Measurements from ENCODE around the gene KRT72. TPM values are rescaled to one million over a fixed set of nuclear protein-coding genes. Genes with fewer than 3 reads are reported as not detected.
A peak's percentile ranks its signal among the peaks of the same experiment; 100 is the strongest.

The KRT72 gene
- not detected in 2 replicates for total RNA-seq (2022)
- Bru-seq, nascent RNA = not detected
- not detected for BruChase-seq, experiment 1, labeled RNA remaining after a 2-hour chase
- percentile 6 among the genes with signal in this experiment for BruChase-seq, experiment 2, labeled RNA remaining after a 6-hour chase
- long read RNA-seq = 0 reads

DNA sequence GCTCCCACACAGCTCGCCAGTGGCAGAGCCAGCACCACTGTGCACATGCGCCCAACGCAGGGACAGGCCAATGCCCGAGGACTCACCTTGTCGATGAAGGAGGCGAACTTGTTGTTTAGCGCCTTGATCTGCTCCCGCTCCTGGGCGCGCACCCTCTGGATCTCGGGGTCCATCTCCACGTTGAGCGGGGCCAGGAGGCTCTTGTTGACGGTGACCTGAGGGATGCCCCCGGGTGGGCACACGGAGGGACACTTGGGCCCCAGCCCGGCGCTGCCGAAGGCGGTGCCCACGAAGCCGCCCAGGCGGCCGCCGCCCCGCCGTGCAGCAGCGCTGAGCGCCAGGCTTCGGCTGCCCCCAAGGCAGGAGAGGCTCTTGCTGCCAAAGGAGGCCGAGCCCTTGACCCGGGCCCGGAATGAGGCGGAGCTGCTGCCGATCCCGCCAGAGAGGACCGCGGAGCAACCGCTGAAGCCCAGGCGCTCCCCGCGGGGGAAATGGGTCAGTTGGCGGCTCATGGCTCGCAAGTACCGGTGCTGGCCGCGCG is at the start of gene KRT72:
KRT72 (minus strand) TSS at position 523 of the 541 bp plus-strand sequence; CDS start at position 512, 11 bp downstream.
- no peak within 1 kb of the TSS for H3K4me3 Mint-ChIP-seq (ENCODE audit: unreplicated experiment)
- ChIA-PET POLR2A (no interaction called here), CTCF (no interaction called here)
- H3K4me1 Mint-ChIP-seq (ENCODE audit: low read depth, unreplicated experiment) = no peaks in the 10 kb centered on the region
- Histone ChIP-seq H3K4me1 (no peaks in the 10 kb centered on the region), H3K4me3 (ENCODE audit: low read depth, low read length) (no peak within 1 kb of the TSS), H3K27me3 (replicated peaks; ENCODE audit: control insufficient read depth, insufficient read depth, low read length) (no peaks in the 10 kb centered on the region), H3K36me3 (ENCODE audit: control insufficient read depth, insufficient read depth, low read length) (no peaks in the 10 kb centered on the region), H3K9me3 (no peaks in the 10 kb centered on the region)
- intact Hi-C loops (cut with micrococcal nuclease; ENCODE audit: unreplicated experiment) = no loop called here
- TF ChIP-seq, protein P1, sequence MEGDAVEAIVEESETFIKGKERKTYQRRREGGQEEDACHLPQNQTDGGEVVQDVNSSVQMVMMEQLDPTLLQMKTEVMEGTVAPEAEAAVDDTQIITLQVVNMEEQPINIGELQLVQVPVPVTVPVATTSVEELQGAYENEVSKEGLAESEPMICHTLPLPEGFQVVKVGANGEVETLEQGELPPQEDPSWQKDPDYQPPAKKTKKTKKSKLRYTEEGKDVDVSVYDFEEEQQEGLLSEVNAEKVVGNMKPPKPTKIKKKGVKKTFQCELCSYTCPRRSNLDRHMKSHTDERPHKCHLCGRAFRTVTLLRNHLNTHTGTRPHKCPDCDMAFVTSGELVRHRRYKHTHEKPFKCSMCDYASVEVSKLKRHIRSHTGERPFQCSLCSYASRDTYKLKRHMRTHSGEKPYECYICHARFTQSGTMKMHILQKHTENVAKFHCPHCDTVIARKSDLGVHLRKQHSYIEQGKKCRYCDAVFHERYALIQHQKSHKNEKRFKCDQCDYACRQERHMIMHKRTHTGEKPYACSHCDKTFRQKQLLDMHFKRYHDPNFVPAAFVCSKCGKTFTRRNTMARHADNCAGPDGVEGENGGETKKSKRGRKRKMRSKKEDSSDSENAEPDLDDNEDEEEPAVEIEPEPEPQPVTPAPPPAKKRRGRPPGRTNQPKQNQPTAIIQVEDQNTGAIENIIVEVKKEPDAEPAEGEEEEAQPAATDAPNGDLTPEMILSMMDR (IDR thresholded peaks at IDR 0.05; ENCODE audit: insufficient read depth in 1 of 2, low read depth in 1 of 2, low read length in 1 of 2, severe bottlenecking in 1 of 2, unreplicated experiment in 1 of 2) = no peak
- peaks cover 4% of the 10 kb centered on the region for H3K36me3 Mint-ChIP-seq (ENCODE audit: insufficient read depth, unreplicated experiment)
- H3K27ac Mint-ChIP-seq (ENCODE audit: unreplicated experiment) = no peak within 1 kb of the TSS
- H3K27me3 Mint-ChIP-seq (ENCODE audit: insufficient read depth, unreplicated experiment) = peaks cover 11% of the 10 kb centered on the region
- H3K9me3 Mint-ChIP-seq (ENCODE audit: unreplicated experiment) = no peaks in the 10 kb centered on the region
- no TSS peak for BruUV-seq (replicated peaks)
- DNase-seq = no peak

DNA sequence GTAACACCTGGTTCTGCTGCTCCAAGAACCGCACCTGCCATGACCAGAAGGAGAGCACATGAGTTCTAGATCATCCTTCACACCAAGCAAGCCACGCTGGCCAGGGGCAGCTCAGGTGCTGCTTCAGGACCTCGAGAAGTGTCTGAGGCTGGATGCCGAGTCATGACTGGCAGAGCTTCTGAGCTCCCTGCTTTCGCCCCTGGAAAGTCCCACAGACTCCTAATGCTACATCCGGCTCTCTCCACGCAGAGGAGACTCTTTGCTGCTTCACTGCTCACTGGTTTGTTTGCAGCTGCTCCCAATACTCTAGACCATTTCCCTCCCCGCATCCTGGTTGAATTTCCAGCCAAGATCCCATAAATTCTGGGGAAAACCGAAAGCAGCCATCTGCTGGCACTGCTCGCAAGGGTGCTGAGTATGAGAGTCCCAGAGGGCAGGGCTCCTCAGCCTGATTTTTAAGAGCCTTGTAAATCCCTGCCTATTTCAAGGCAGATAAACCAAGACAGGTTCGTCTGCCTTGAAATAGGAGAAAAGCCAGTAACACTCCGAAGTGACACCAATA is 49.3 kb upstream of the KRT72 start:
- no peak for DNase-seq
- Histone ChIP-seq H3K36me3 (ENCODE audit: control insufficient read depth, insufficient read depth, low read length) (no peaks in the 10 kb centered on the region), H3K9me3 (no peaks in the 10 kb centered on the region), H3K4me1 (no peaks in the 10 kb centered on the region), H3K4me3 (ENCODE audit: low read depth, low read length) (no peak overlapping the region), H3K27me3 (replicated peaks; ENCODE audit: control insufficient read depth, insufficient read depth, low read length) (no peaks in the 10 kb centered on the region; the same call in 1 of the 2 replicates)
- POLR2A ChIA-PET = no interaction called here
- Mint-ChIP-seq H3K4me3 (ENCODE audit: unreplicated experiment) (no peak overlapping the region), H3K27me3 (ENCODE audit: insufficient read depth, unreplicated experiment) (peaks cover 18% of the 10 kb centered on the region), H3K9me3 (ENCODE audit: unreplicated experiment) (no peaks in the 10 kb centered on the region), H3K27ac (ENCODE audit: unreplicated experiment) (no peak overlapping the region), H3K4me1 (ENCODE audit: low read depth, unreplicated experiment) (no peaks in the 10 kb centered on the region), H3K36me3 (ENCODE audit: insufficient read depth, unreplicated experiment) (no peaks in the 10 kb centered on the region)
- CTCF ChIA-PET = no interaction called here
- TF ChIP-seq, protein P1 (IDR thresholded peaks at IDR 0.05; ENCODE audit: insufficient read depth in 1 of 2, low read depth in 1 of 2, low read length in 1 of 2, severe bottlenecking in 1 of 2, unreplicated experiment in 1 of 2) = no peak
- intact Hi-C loops (cut with micrococcal nuclease; ENCODE audit: unreplicated experiment) = no loop called here
- BruUV-seq (replicated peaks) = no TSS peak

DNA sequence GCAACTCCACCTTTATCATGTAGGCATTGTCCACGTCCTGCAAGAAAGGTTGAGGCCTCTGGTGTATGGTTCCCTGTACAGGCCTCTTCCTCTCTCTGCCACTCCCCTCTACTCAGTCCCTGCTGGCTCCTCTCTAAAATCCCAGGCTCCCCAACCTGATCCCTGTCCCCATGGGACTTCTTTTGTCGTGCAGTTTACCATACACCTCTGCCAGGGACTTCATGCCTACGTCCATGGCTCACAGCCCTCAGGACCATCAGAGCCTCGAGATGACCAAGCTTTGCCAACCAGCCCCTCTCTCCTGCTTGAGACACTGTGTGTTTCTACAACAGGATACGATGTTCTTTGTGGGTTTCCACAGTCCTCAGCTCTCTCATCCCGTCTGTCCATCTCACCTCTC is 47.8 kb upstream of the KRT72 start:
- Mint-ChIP-seq H3K27me3 (ENCODE audit: insufficient read depth, unreplicated experiment) (peaks cover 26% of the 10 kb centered on the region), H3K36me3 (ENCODE audit: insufficient read depth, unreplicated experiment) (no peaks in the 10 kb centered on the region), H3K27ac (ENCODE audit: unreplicated experiment) (no peak overlapping the region), H3K9me3 (ENCODE audit: unreplicated experiment) (no peaks in the 10 kb centered on the region), H3K4me1 (ENCODE audit: low read depth, unreplicated experiment) (no peaks in the 10 kb centered on the region), H3K4me3 (ENCODE audit: unreplicated experiment) (no peak overlapping the region)
- H3K27me3 ChIP-seq (replicated peaks; ENCODE audit: control insufficient read depth, insufficient read depth, low read length) = no peaks in the 10 kb centered on the region; the same call in 1 of the 2 replicates
- CTCF ChIA-PET = no interaction called here
- no peaks in the 10 kb centered on the region for H3K9me3 ChIP-seq
- POLR2A ChIA-PET = no interaction called here
- H3K36me3 ChIP-seq (ENCODE audit: control insufficient read depth, insufficient read depth, low read length) = no peaks in the 10 kb centered on the region
- no peak overlapping the region for H3K4me3 ChIP-seq (ENCODE audit: low read depth, low read length)
- intact Hi-C loops (cut with micrococcal nuclease; ENCODE audit: unreplicated experiment) = no loop called here
- DNase-seq = no peak
- H3K4me1 ChIP-seq = no peaks in the 10 kb centered on the region
- no TSS peak for BruUV-seq (replicated peaks)
- TF ChIP-seq, protein P1 (IDR thresholded peaks at IDR 0.05; ENCODE audit: insufficient read depth in 1 of 2, low read depth in 1 of 2, low read length in 1 of 2, severe bottlenecking in 1 of 2, unreplicated experiment in 1 of 2) = no peak

Measured in Caco-2 (cell line).